Measurements from ENCODE around the gene ANKZF1. TPM values are rescaled to one million over a fixed set of nuclear protein-coding genes. Genes with fewer than 3 reads are reported as not detected.
A peak's percentile ranks its signal among the peaks of the same experiment; 100 is the strongest.

ANKZF1 gene
- total and polyA plus RNA-seq, 2 experiments from 2014 or later, result 37.5 to 41.6 TPM

- peaks cover 56% of the 10 kb centered on the region for H3K4me1 ChIP-seq (ENCODE audit: insufficient read depth)
- 94% methylated on average over 22 of the region's 22 CpGs for WGBS (ENCODE audit: low lambda C conversion rate, missing lambda C conversion rate)
- H3K27ac ChIP-seq, result peak overlapping the region; percentile 97
- TF ChIP-seq EZH2 (IDR thresholded peaks at IDR 0.05; ENCODE audit: borderline replicate concordance) (no peak), EZH2phosphoT487 (IDR thresholded peaks at IDR 0.05; ENCODE audit: low read depth, severe bottlenecking, unreplicated experiment) (no peak)
- TF ChIP-seq, protein P1, sequence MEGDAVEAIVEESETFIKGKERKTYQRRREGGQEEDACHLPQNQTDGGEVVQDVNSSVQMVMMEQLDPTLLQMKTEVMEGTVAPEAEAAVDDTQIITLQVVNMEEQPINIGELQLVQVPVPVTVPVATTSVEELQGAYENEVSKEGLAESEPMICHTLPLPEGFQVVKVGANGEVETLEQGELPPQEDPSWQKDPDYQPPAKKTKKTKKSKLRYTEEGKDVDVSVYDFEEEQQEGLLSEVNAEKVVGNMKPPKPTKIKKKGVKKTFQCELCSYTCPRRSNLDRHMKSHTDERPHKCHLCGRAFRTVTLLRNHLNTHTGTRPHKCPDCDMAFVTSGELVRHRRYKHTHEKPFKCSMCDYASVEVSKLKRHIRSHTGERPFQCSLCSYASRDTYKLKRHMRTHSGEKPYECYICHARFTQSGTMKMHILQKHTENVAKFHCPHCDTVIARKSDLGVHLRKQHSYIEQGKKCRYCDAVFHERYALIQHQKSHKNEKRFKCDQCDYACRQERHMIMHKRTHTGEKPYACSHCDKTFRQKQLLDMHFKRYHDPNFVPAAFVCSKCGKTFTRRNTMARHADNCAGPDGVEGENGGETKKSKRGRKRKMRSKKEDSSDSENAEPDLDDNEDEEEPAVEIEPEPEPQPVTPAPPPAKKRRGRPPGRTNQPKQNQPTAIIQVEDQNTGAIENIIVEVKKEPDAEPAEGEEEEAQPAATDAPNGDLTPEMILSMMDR (IDR thresholded peaks at IDR 0.05; ENCODE audit: poor library complexity), result no peak
- H3K79me2 ChIP-seq, result peaks cover 18% of the 10 kb centered on the region
- H2AFZ ChIP-seq, result no peak overlapping the region
- no peaks in the 10 kb centered on the region for H3K9me2 ChIP-seq (replicated peaks; ENCODE audit: insufficient read depth)
- no peaks in the 10 kb centered on the region for H3K9me3 ChIP-seq (ENCODE audit: low read depth)
- no peaks in the 10 kb centered on the region for H3K36me3 ChIP-seq (replicated peaks; ENCODE audit: insufficient read depth, low read depth)
- no peak for DNase-seq (ENCODE audit: low spot score)
- peak overlapping the region; percentile 62 for H3K4me2 ChIP-seq
- H4K20me1 ChIP-seq (ENCODE audit: insufficient read depth, poor library complexity, severe bottlenecking), result no peaks in the 10 kb centered on the region
- peaks cover 30% of the 10 kb centered on the region for H3K27me3 ChIP-seq
- no peak overlapping the region for H3K4me3 ChIP-seq
These were observed 20.6 kb downstream of the ANKZF1 start for GRCh38 chr2:219250049-219250781.

- H3K4me2 ChIP-seq, result no peak overlapping the region
- peaks cover 6% of the 10 kb centered on the region for H3K79me2 ChIP-seq
- H4K20me1 ChIP-seq (ENCODE audit: insufficient read depth, poor library complexity, severe bottlenecking), result no peaks in the 10 kb centered on the region
- TF ChIP-seq, protein P1 (IDR thresholded peaks at IDR 0.05; ENCODE audit: poor library complexity), result no peak
- TF ChIP-seq EZH2 (IDR thresholded peaks at IDR 0.05; ENCODE audit: borderline replicate concordance) (no peak), EZH2phosphoT487 (IDR thresholded peaks at IDR 0.05; ENCODE audit: low read depth, severe bottlenecking, unreplicated experiment) (no peak)
- WGBS (ENCODE audit: low lambda C conversion rate, missing lambda C conversion rate), result 84% methylated on average over 6 of the region's 6 CpGs
- no peaks in the 10 kb centered on the region for H3K9me2 ChIP-seq (replicated peaks; ENCODE audit: insufficient read depth)
- H3K36me3 ChIP-seq (replicated peaks; ENCODE audit: insufficient read depth, low read depth), result no peaks in the 10 kb centered on the region
- H3K9me3 ChIP-seq (ENCODE audit: low read depth), result no peaks in the 10 kb centered on the region
- no peak overlapping the region for H3K27ac ChIP-seq
- DNase-seq (ENCODE audit: low spot score), result no peak
- H2AFZ ChIP-seq, result no peak overlapping the region
- H3K27me3 ChIP-seq, result peaks cover 44% of the 10 kb centered on the region
- no peak overlapping the region for H3K4me3 ChIP-seq
- peaks cover 49% of the 10 kb centered on the region for H3K4me1 ChIP-seq (ENCODE audit: insufficient read depth)
These were observed 22.1 kb downstream of the ANKZF1 start for GRCh38 chr2:219251656-219252055.

- Histone ChIP-seq H3K27ac (no peak overlapping the region), H3K4me1 (ENCODE audit: insufficient read depth) (peaks cover 49% of the 10 kb centered on the region), H3K9me2 (replicated peaks; ENCODE audit: insufficient read depth) (no peaks in the 10 kb centered on the region), H3K9me3 (ENCODE audit: low read depth) (no peaks in the 10 kb centered on the region), H2AFZ (no peak overlapping the region), H3K4me2 (peak overlapping the region; percentile 98), H3K36me3 (replicated peaks; ENCODE audit: insufficient read depth, low read depth) (no peaks in the 10 kb centered on the region), H3K79me2 (peaks cover 2% of the 10 kb centered on the region), H4K20me1 (ENCODE audit: insufficient read depth, poor library complexity, severe bottlenecking) (no peaks in the 10 kb centered on the region), H3K4me3 (no peak overlapping the region), H3K27me3 (peaks cover 45% of the 10 kb centered on the region)
- no peak for DNase-seq (ENCODE audit: low spot score)
- 62% methylated on average over 5 of the region's 5 CpGs for WGBS (ENCODE audit: low lambda C conversion rate, missing lambda C conversion rate)
- TF ChIP-seq, protein P1 (IDR thresholded peaks at IDR 0.05; ENCODE audit: poor library complexity), result no peak
- no peak for TF ChIP-seq EZH2phosphoT487 (IDR thresholded peaks at IDR 0.05; ENCODE audit: low read depth, severe bottlenecking, unreplicated experiment)
- TF ChIP-seq EZH2 (IDR thresholded peaks at IDR 0.05; ENCODE audit: borderline replicate concordance), result no peak
These were observed 22.5 kb downstream of the ANKZF1 start for GRCh38 chr2:219252084-219252483.

Data from hepatocyte (in vitro differentiated cells).